NCI-H1417 treated with DMSO at 0.1 percent for 48 hours (cell line): Measurements from ENCODE around the gene SCGB1C1.

Source experiments
- DNase-seq: peaks from one replicate; lab custom pipeline; 2025; lab: John Stamatoyannopoulos, UW

The SCGB1C1 gene

GRCh38 chr11:205221-206001 is 12.5 kb downstream of the SCGB1C1 start:
- DNase-seq: no peak

- no peak for DNase-seq
These were observed 13.1 kb downstream of the SCGB1C1 start for GRCh38 chr11:206002-206384.

GRCh38 chr11:206526-207207 is 13.8 kb downstream of the SCGB1C1 start:
- DNase-seq: no peak

- DNase-seq: peak; percentile 54
These were observed 14.5 kb downstream of the SCGB1C1 start, which contains the start of the genes BET1L and RIC8A for GRCh38 chr11:207208-207862. BET1L (minus strand) TSS chr11:207399; CDS start chr11:207321, 78 bp downstream. RIC8A (plus strand) TSS chr11:207708; CDS start chr11:208855, 1,147 bp downstream.

GRCh38 chr11:207863-208180 is 14.9 kb downstream of the SCGB1C1 start:
- no peak for DNase-seq

GRCh38 chr11:208181-208916 is 15.5 kb downstream of the SCGB1C1 start:
- no peak for DNase-seq

GRCh38 chr11:208917-209260 is 16.0 kb downstream of the SCGB1C1 start:
- DNase-seq: no peak

- no peak for DNase-seq
These were observed 16.6 kb downstream of the SCGB1C1 start for GRCh38 chr11:209275-210121.

GRCh38 chr11:210122-210802 is 17.4 kb downstream of the SCGB1C1 start:
- DNase-seq: no peak

GRCh38 chr11:210803-211180 is 17.9 kb downstream of the SCGB1C1 start:
- DNase-seq: no peak

GRCh38 chr11:211295-211694 is 18.4 kb downstream of the SCGB1C1 start:
- no peak for DNase-seq

GRCh38 chr11:211741-212140 is 18.9 kb downstream of the SCGB1C1 start:
- no peak for DNase-seq

GRCh38 chr11:212150-213100 is 19.5 kb downstream of the SCGB1C1 start:
- no peak for DNase-seq

GRCh38 chr11:213111-213510 is 20.2 kb downstream of the SCGB1C1 start:
- no peak for DNase-seq

GRCh38 chr11:214083-214482 is 21.2 kb downstream of the SCGB1C1 start:
- no peak for DNase-seq

- no peak for DNase-seq
These were observed 22.7 kb downstream of the SCGB1C1 start for GRCh38 chr11:215581-216037.

GRCh38 chr11:216081-216974 is 23.4 kb downstream of the SCGB1C1 start:
- DNase-seq: no peak

GRCh38 chr11:217704-218103 is 24.8 kb downstream of the SCGB1C1 start:
- no peak for DNase-seq
